Loucy (cell line): ENCODE results near the gene SCAF11.

ENCODE experiments used
- EZH2phosphoT487 ChIP-seq: fragments of 200-600 bp; IDR thresholded peaks from 2 replicates; pipeline ENCODE4 v1.6.1; 2018; ENCODE audit warnings: antibody characterized with exemption, mild to moderate bottlenecking, moderate library complexity, borderline replicate concordance
- TF ChIP-seq, protein P1 (sequence below): fragments of 200-600 bp; sonication (generic); conservative IDR thresholded peaks from 2 replicates; pipeline ENCODE4 v1.5.1; 2014; ENCODE audit warnings: mild to moderate bottlenecking, antibody characterized with exemption, low read length

DNA sequence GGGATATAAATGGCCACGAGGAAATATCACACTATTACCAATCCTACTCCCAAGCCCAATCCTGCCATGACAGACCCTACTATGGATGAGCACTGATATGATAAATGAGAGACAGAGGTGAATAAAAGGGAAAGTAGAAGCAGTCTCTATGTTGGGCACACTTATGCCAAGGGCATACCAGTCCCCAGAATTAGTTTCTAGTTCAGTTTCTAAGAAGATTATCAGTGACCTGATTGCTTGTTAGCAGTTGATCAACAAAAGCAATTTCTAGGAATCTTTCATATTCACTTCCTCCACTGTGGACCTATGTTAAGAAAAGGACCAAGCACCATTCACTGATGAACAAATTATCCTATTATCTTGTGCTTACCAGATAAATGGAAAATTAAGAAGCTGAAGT, 20.0 kb downstream of the SCAF11 start:
- TF ChIP-seq, protein P1, sequence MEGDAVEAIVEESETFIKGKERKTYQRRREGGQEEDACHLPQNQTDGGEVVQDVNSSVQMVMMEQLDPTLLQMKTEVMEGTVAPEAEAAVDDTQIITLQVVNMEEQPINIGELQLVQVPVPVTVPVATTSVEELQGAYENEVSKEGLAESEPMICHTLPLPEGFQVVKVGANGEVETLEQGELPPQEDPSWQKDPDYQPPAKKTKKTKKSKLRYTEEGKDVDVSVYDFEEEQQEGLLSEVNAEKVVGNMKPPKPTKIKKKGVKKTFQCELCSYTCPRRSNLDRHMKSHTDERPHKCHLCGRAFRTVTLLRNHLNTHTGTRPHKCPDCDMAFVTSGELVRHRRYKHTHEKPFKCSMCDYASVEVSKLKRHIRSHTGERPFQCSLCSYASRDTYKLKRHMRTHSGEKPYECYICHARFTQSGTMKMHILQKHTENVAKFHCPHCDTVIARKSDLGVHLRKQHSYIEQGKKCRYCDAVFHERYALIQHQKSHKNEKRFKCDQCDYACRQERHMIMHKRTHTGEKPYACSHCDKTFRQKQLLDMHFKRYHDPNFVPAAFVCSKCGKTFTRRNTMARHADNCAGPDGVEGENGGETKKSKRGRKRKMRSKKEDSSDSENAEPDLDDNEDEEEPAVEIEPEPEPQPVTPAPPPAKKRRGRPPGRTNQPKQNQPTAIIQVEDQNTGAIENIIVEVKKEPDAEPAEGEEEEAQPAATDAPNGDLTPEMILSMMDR = no peak
- no peak for TF ChIP-seq EZH2phosphoT487
